Uterus (tissue), 4 donors: ENCODE data around the gene CAMK1D. TPM values are rescaled to one million over a fixed set of nuclear protein-coding genes. Genes with fewer than 3 reads are reported as not detected.

Source experiments
- DNase-seq, 2 donors: peaks; one replicate each; pipeline ENCODE4 v3.0.0-alpha.2; 2019 to 2020
- H3K27ac ChIP-seq, 2 donors: fragments of 200-600 bp; sonication (generic); 1 replicate in 1 of 2; 2 replicates in 1 of 2; pipeline ENCODE4 v1.5.1; 2016 to 2018
- H3K27me3 ChIP-seq, 2 donors: fragments of 200-600 bp; sonication (generic); one replicate each; pipeline ENCODE4 v1.5.1; 2018 to 2019; ENCODE audit warnings: control low read depth in 1 of 2
- H3K36me3 ChIP-seq, 2 donors: fragments of 200-600 bp; sonication (generic); one replicate each; pipeline ENCODE4 v1.5.1; 2019; ENCODE audit warnings: control low read depth in 1 of 2
- H3K4me1 ChIP-seq, 2 donors: fragments of 200-600 bp; sonication (generic); one replicate each; pipeline ENCODE4 v1.5.1; 2018 to 2019; ENCODE audit warnings: control low read depth in 1 of 2
- H3K4me3 ChIP-seq, 2 donors: fragments of 200-600 bp; sonication (generic); 1 replicate in 1 of 2; 2 replicates in 1 of 2; pipeline ENCODE4 v1.5.1; 2018 to 2019; ENCODE audit warnings: mild to moderate bottlenecking in 1 of 2
- H3K9me3 ChIP-seq, 2 donors: fragments of 200-600 bp; sonication (generic); one replicate each; pipeline ENCODE4 v1.5.1; 2019; ENCODE audit warnings: control low read depth in 1 of 2
- CTCF ChIP-seq, 4 experiments: fragments of 200-600 bp in 2 of 4; fragments of 450-650 bp in 2 of 4; sonication (generic) in 2 of 4; IDR thresholded peaks; one replicate each; pipeline ENCODE4 v1.5.1; 2016 to 2019; ENCODE audit warnings: antibody characterized with exemption in 4 of 4, mild to moderate bottlenecking in 2 of 4, moderate library complexity in 1 of 4
- POLR2A ChIP-seq, 2 donors: fragments of 450-650 bp; IDR thresholded peaks; one replicate each; pipeline ENCODE4 v1.6.1; 2016; ENCODE audit warnings: antibody characterized with exemption in 2 of 2, mild to moderate bottlenecking in 1 of 2, moderate library complexity in 1 of 2
- intact Hi-C: fragments of 100-400 bp; cut with DNase I; formaldehyde crosslinking; loops from one replicate; pipeline ENCODE4 v1.15.1; 2023; ENCODE audit warnings: low total_unique reads
- total RNA-seq, 4 donors: library from RNA; depleted of rRNA in 3 of 4; stranded (reverse); fragments of >200 nt in 3 of 4; gene quantifications; one replicate each; pipeline versions ENCODE4 v1.1.0 to v1.2.4, GENCODE V29; 2014 to 2023
- donor health status: DM: yes; HTN: yes; CAD: no.

CAMK1D gene
- total RNA-seq, 4 donors from 2014 or later, result 3.5 to 48.4 (median 10.8) TPM

DNA sequence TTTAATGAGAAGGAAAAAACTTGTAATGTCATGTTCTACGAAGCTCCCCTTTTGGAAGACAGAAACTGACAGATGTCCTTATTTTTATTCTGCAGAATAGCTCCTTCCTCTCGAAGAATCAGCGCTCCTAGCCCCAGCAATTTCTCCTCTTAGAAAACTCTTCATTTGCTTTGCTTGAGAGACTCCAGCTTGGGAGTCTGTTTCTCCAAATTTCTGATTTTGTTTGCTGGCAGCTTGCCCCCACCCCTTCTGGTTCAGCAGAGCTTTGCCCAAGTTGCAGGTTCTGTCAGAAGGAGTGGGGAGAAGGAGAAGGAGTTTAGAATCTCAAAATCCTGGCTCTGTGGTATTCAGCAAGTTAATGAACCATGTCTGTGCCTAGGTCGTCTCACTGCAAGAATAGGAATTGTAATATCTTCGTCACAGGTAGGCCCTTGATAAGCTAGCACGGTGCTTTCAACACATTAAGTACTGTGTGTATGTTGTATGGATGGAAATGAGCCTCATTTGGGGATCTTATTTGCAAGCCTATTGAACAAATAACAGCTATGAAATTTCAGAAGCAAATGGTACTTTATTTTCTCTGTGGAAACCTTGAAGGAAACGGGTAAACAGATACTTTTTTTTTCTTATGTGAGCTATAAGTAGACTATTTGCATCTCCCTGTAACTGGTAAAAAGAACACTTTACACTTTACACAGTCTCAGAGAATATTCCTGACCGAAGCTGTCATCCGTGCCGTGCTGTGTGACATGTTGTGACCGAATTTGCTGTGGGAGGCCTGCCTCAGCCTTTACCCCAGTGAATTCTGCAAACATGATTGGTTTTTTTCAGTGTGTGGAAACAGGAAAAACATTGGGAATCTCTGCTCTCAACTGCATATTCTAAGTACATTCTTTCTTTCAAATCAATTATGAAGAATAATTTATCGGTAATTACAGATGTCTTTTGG lies 290.9 kb downstream of the CAMK1D start:
- TF ChIP-seq POLR2A (IDR thresholded peaks at IDR 0.05) (no peak), CTCF (IDR thresholded peaks at IDR 0.05) (no peak)
- Histone ChIP-seq H3K27ac (no peak overlapping the region), H3K27me3 (no peaks in the 10 kb centered on the region), H3K4me1 (no peaks in the 10 kb centered on the region), H3K36me3 (no peaks in the 10 kb centered on the region), H3K4me3 (no peak overlapping the region), H3K9me3 (no peaks in the 10 kb centered on the region)
- intact Hi-C loops, result no loop called here
- DNase-seq, result no peak

DNA sequence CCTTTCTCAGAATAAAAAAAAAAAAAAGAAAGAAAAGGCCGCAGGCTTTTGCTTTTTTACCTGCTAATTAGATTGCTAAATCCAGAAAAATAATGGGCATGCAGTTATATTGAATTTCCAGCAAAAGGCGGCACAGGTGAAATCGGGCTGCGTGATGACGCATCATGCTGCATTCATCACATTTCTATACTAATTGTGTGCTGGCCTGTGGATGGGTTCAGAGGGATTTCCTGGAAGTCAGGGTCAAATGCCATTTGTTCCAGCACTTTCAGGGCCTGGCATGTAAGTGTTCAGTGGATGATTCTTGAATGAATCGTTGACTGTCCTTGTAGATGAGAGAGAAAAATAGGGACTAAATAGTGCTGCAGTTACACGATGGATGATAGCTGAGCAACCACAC lies 292.7 kb downstream of the CAMK1D start:
- no peaks in the 10 kb centered on the region for H3K9me3 ChIP-seq
- no peaks in the 10 kb centered on the region for H3K27me3 ChIP-seq
- no peak for DNase-seq
- H3K36me3 ChIP-seq, result no peaks in the 10 kb centered on the region
- intact Hi-C loops, result no loop called here
- H3K4me1 ChIP-seq, result no peaks in the 10 kb centered on the region
- TF ChIP-seq CTCF (IDR thresholded peaks at IDR 0.05) (no peak), POLR2A (IDR thresholded peaks at IDR 0.05) (no peak)
- H3K27ac ChIP-seq, result no peak overlapping the region
- H3K4me3 ChIP-seq, result no peak overlapping the region

DNA sequence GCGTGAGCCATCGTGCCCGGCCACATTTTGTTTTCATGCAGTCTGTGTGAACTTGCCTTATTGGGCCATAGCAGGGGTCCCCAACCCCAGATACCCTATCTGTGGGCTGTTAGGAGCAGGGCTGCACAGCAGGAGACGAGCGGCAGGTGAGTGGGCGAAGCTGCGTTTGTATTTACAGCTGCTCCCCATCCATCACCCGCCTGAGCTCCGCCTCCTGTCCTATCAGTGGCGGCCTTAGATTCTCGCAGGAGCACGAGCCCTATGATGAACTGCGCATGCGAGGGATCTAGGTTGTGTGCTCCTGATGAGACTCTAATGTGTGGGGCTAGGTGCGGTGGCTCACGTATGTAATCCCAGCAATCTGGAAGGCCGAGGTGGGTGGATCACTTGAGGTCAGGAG lies 293.9 kb downstream of the CAMK1D start:
- no peaks in the 10 kb centered on the region for H3K36me3 ChIP-seq
- H3K4me1 ChIP-seq, result no peaks in the 10 kb centered on the region
- DNase-seq, result no peak
- H3K27me3 ChIP-seq, result no peaks in the 10 kb centered on the region
- intact Hi-C loops, result no loop called here
- TF ChIP-seq POLR2A (IDR thresholded peaks at IDR 0.05) (no peak), CTCF (IDR thresholded peaks at IDR 0.05) (no peak)
- no peak overlapping the region for H3K4me3 ChIP-seq
- H3K9me3 ChIP-seq, result no peaks in the 10 kb centered on the region
- no peak overlapping the region for H3K27ac ChIP-seq

DNA sequence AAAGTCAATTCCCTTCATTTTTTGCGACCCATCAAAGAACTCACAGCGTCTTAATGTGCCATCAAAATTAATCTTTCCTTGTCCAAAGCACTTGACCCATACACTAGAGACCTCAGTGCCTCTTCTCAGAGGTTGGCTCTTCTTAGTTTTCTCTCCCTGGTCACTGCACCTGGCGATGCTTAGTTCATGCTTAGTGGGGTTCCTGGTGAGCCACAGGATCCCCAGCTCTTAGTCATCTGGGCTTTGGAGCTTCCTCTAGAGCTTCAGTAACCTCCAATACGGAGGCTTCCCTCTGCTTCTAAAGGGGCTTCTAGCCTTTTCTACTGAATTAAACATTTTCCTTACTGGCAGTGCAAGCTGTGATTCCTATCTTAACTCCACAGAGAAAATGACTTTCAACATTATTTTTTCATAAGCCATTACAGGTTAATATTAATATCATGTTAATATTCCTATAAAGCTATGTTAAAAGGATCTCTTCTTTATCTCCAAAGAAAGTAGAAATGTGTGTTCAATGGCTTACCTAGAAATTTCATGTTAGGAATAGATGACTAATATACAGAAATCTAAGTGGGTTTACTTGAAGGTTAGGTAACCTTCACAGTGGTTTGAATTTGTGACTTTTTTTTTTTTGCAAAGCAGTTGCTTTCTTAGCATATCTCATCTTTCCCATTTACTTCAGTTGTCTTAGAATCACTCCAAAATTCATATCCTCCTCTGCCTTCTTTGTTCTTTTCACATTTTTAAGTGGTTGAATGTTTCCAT lies 295.2 kb downstream of the CAMK1D start:
- Histone ChIP-seq H3K9me3 (no peaks in the 10 kb centered on the region), H3K4me3 (no peak overlapping the region), H3K4me1 (no peaks in the 10 kb centered on the region), H3K27me3 (no peaks in the 10 kb centered on the region), H3K36me3 (no peaks in the 10 kb centered on the region), H3K27ac (no peak overlapping the region)
- intact Hi-C loops, result no loop called here
- DNase-seq, result no peak
- TF ChIP-seq CTCF (IDR thresholded peaks at IDR 0.05) (no peak), POLR2A (IDR thresholded peaks at IDR 0.05) (no peak)

- Histone ChIP-seq H3K4me3 (no peak overlapping the region), H3K27me3 (no peaks in the 10 kb centered on the region), H3K9me3 (no peaks in the 10 kb centered on the region), H3K4me1 (no peaks in the 10 kb centered on the region), H3K36me3 (no peaks in the 10 kb centered on the region), H3K27ac (no peak overlapping the region)
- TF ChIP-seq CTCF (IDR thresholded peaks at IDR 0.05) (no peak), POLR2A (IDR thresholded peaks at IDR 0.05) (no peak)
- DNase-seq, result no peak
- intact Hi-C loops, result no loop called here
These were observed 296.1 kb downstream of the CAMK1D start for GRCh38 chr10:12645449-12645848.
